ENCODE data around the gene RASGRF2. TPM values are rescaled to one million over a fixed set of nuclear protein-coding genes. Genes with fewer than 3 reads are reported as not detected.

Gene RASGRF2
- total and polyA plus RNA-seq, 2 of the 8 experiments (the other 6 are each of a cell fraction or from before 2014, with no cell fraction given) = 2.6 to 29.5 TPM

GRCh38 chr5:81207009-81207408 lies 246.8 kb downstream of the RASGRF2 start:
- Histone ChIP-seq H3K4me3 (ENCODE audit: extremely low read depth in 1 of 4, insufficient read depth in 2 of 4, low read depth in 3 of 4, low read length in 4 of 4) (no peak overlapping the region), H2AK5ac (ENCODE audit: low read depth, low read length) (no peak overlapping the region), H3K4me2 (ENCODE audit: insufficient read depth in 1 of 2, low read depth in 2 of 2, low read length in 2 of 2) (no peak overlapping the region), H2BK20ac (ENCODE audit: low read length) (no peak overlapping the region), H3K4me1 (replicated peaks in 1 of 4; ENCODE audit: control insufficient read depth in 3 of 4, insufficient read depth in 4 of 4, low read length in 3 of 4) (no peaks in the 10 kb centered on the region), H2BK12ac (ENCODE audit: low read depth, low read length) (no peak overlapping the region), H4K91ac (replicated peaks; ENCODE audit: insufficient read length, low read length) (no peak overlapping the region), H3K27ac (ENCODE audit: low read depth, low read length) (no peak overlapping the region), H3K4ac (replicated peaks; ENCODE audit: insufficient read length, low read depth, low read length) (no peak overlapping the region), H3K56ac (replicated peaks; ENCODE audit: insufficient read length, low read depth, low read length) (no peak overlapping the region), H3K9me3 (ENCODE audit: insufficient read depth in 2 of 2, low read depth in 1 of 2, low read length in 1 of 2) (no peaks in the 10 kb centered on the region), H2BK5ac (ENCODE audit: low read depth, low read length) (no peak overlapping the region), H3K27me3 (replicated peaks in 1 of 4; ENCODE audit: control insufficient read depth in 3 of 4, extremely low read depth in 1 of 4, insufficient read depth in 3 of 4, low read length in 3 of 4) (no peaks in the 10 kb centered on the region), H3K14ac (ENCODE audit: insufficient read length) (no peak overlapping the region), H2BK120ac (replicated peaks; ENCODE audit: low read depth, low read length) (no peak overlapping the region), H3K23me2 (ENCODE audit: low read depth, low read length) (no peaks in the 10 kb centered on the region), H3K79me2 (ENCODE audit: control insufficient read depth in 1 of 2, insufficient read depth in 2 of 2, low read length in 2 of 2) (no peaks in the 10 kb centered on the region), H4K20me1 (replicated peaks in 1 of 2; ENCODE audit: control insufficient read depth in 1 of 2, insufficient read depth in 2 of 2, low read length in 2 of 2) (no peaks in the 10 kb centered on the region), H3K9ac (replicated peaks in 1 of 4; ENCODE audit: extremely low read depth in 1 of 4, low read depth in 3 of 4, low read length in 3 of 4) (no peak overlapping the region), H3K36me3 (ENCODE audit: control insufficient read depth in 2 of 4, insufficient read depth in 4 of 4, low read length in 3 of 4) (no peaks in the 10 kb centered on the region), H3K18ac (ENCODE audit: extremely low read depth, low read length) (no peak overlapping the region), H4K8ac (ENCODE audit: extremely low read depth, insufficient read depth, low read length) (no peak overlapping the region), H4K5ac (ENCODE audit: insufficient read length, low read depth, low read length) (no peak overlapping the region), H2BK15ac (ENCODE audit: low read length) (no peak overlapping the region), H2AFZ (ENCODE audit: low read length) (no peak overlapping the region), H3K79me1 (ENCODE audit: low read depth, low read length) (no peaks in the 10 kb centered on the region; the same call in 1 of the 2 replicates), H3K23ac (ENCODE audit: insufficient read length) (no peak overlapping the region)
- CTCF ChIA-PET (ENCODE audit: partially characterized antibody) = interaction anchor here (0.7 to 5.0 kb wide), 16 partner anchors 10 to 520 kb away, joined by 3 to 64 read pairs (median 4); no protein-coding TSS in a partner anchor
- 79% methylated on average over 5 of the region's 5 CpGs; no CpG with 5 or more reads in 1 of the 2 experiments for WGBS, 2 experiments (ENCODE audit: extremely low coverage in 1 of 2, insufficient coverage in 1 of 2, insufficient read length in 1 of 2, insufficient replicate concordance in 2 of 2, low coverage in 1 of 2, low lambda C conversion rate in 2 of 2, missing lambda C conversion rate in 1 of 2)
- DNase-seq (ENCODE audit: low read depth in 1 of 2, low spot score in 2 of 2) (no peak), FAIRE-seq (no peak)
- POLR2A ChIA-PET (ENCODE audit: partially characterized antibody) = no interaction called here

All from H1 (cell line).